ENCODE data around the gene HOXD11. TPM values are rescaled to one million over a fixed set of nuclear protein-coding genes. Genes with fewer than 3 reads are reported as not detected.

The HOXD11 gene
- total and polyA plus RNA-seq, 7 donors = not detected

- H3K27ac ChIP-seq = peak overlapping the region; percentile 93
- peak in 1 of 2 donors; percentile 51 for DNase-seq
- intact Hi-C loops (cut with DNase I) = loop anchor here in 1 of 2 donors (5.0 kb wide), 1 partner anchor 398 kb away; no protein-coding TSS in a partner anchor
- peak in 2 of 4 donors; percentile 29 to 31 for ATAC-seq
- no peaks in the 10 kb centered on the region for H3K27me3 ChIP-seq (ENCODE audit: insufficient read depth in 3 of 3, low read length in 2 of 3)
- H3K36me3 ChIP-seq (ENCODE audit: insufficient read depth in 1 of 2, low read depth in 1 of 2) = no peaks in the 10 kb centered on the region
- peaks cover 22% of the 10 kb centered on the region for H3K4me1 ChIP-seq
- TF ChIP-seq, protein P1, sequence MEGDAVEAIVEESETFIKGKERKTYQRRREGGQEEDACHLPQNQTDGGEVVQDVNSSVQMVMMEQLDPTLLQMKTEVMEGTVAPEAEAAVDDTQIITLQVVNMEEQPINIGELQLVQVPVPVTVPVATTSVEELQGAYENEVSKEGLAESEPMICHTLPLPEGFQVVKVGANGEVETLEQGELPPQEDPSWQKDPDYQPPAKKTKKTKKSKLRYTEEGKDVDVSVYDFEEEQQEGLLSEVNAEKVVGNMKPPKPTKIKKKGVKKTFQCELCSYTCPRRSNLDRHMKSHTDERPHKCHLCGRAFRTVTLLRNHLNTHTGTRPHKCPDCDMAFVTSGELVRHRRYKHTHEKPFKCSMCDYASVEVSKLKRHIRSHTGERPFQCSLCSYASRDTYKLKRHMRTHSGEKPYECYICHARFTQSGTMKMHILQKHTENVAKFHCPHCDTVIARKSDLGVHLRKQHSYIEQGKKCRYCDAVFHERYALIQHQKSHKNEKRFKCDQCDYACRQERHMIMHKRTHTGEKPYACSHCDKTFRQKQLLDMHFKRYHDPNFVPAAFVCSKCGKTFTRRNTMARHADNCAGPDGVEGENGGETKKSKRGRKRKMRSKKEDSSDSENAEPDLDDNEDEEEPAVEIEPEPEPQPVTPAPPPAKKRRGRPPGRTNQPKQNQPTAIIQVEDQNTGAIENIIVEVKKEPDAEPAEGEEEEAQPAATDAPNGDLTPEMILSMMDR (IDR thresholded peaks at IDR 0.05) = no peak
- WGBS, 3 donors = 24 to 32% (median 27%) methylated on average over 28 of the region's 28 CpGs
- no peaks in the 10 kb centered on the region for H3K9me3 ChIP-seq
- H3K4me3 ChIP-seq = peak overlapping the region; percentile 89
Measured at GRCh38 chr2:176138923-176139660, 32.0 kb downstream of the HOXD11 start.

GRCh38 chr2:176139661-176140512, 32.8 kb downstream of the HOXD11 start:
- TF ChIP-seq, protein P1 (IDR thresholded peaks at IDR 0.05) = no peak
- 23 to 30% (median 24%) methylated on average over 40 to 41 of the region's 41 CpGs for WGBS, 3 donors
- peak overlapping the region; percentile 89 for H3K4me3 ChIP-seq
- intact Hi-C loops (cut with DNase I) = loop anchor here (1.0 to 5.0 kb wide), 7 partner anchors 132 to 497 kb away; no protein-coding TSS in a partner anchor
- no peaks in the 10 kb centered on the region for H3K36me3 ChIP-seq (ENCODE audit: insufficient read depth in 1 of 2, low read depth in 1 of 2)
- no peaks in the 10 kb centered on the region for H3K27me3 ChIP-seq (ENCODE audit: insufficient read depth in 3 of 3, low read length in 2 of 3)
- DNase-seq = no peak
- peaks cover 19% of the 10 kb centered on the region for H3K4me1 ChIP-seq
- peak in 3 of 4 donors; percentile 52 to 57 (median 56) for ATAC-seq
- H3K9me3 ChIP-seq = no peaks in the 10 kb centered on the region
- H3K27ac ChIP-seq = peak overlapping the region; percentile 93

GRCh38 chr2:176140513-176141317, 33.6 kb downstream of the HOXD11 start:
- Histone ChIP-seq H3K27ac (peak overlapping the region; percentile 93), H3K9me3 (no peaks in the 10 kb centered on the region), H3K4me3 (peak overlapping the region; percentile 89), H3K27me3 (ENCODE audit: insufficient read depth in 3 of 3, low read length in 2 of 3) (no peaks in the 10 kb centered on the region), H3K4me1 (peaks cover 18% of the 10 kb centered on the region), H3K36me3 (ENCODE audit: insufficient read depth in 1 of 2, low read depth in 1 of 2) (no peaks in the 10 kb centered on the region)
- ATAC-seq (peak; percentile 81 to 86 (median 82)), DNase-seq (peak; percentile 76 to 89)
- TF ChIP-seq, protein P1 (IDR thresholded peaks at IDR 0.05) = peak; percentile 97
- intact Hi-C loops (cut with DNase I) = loop anchor here (1.0 to 5.0 kb wide), 6 partner anchors 132 to 497 kb away; no protein-coding TSS in a partner anchor
- 10 to 19% (median 11%) methylated on average over 32 to 48 of the region's 48 CpGs for WGBS, 3 donors

- Histone ChIP-seq H3K27ac (no peak overlapping the region), H3K27me3 (ENCODE audit: insufficient read depth in 3 of 3, low read length in 2 of 3) (no peaks in the 10 kb centered on the region), H3K9me3 (no peaks in the 10 kb centered on the region), H3K4me1 (peaks cover 21% of the 10 kb centered on the region), H3K4me3 (no peak overlapping the region), H3K36me3 (ENCODE audit: insufficient read depth in 1 of 2, low read depth in 1 of 2) (no peaks in the 10 kb centered on the region)
- TF ChIP-seq, protein P1 (IDR thresholded peaks at IDR 0.05) = no peak
- DNase-seq (no peak), ATAC-seq (no peak)
- intact Hi-C loops (cut with DNase I) = loop anchor here (5.0 kb wide), 4 partner anchors 130 to 495 kb away; no protein-coding TSS in a partner anchor
- WGBS, 3 donors = 80 to 92% (median 84%) methylated on average over 2 of the region's 2 CpGs
Measured at GRCh38 chr2:176142281-176142680, 35.2 kb downstream of the HOXD11 start.

Data from psoas muscle (tissue), 8 donors.